D341Med (cell line): ENCODE results near the gene FAM167B.

Experiments
- DNase-seq: peaks from one replicate; pipeline ENCODE4 v3.0.0; 2012; ENCODE audit warnings: low spot score

The FAM167B gene

GRCh38 chr1:32223683-32224082 lies 23.3 kb upstream of the FAM167B start:
- DNase-seq, result no peak

DNA sequence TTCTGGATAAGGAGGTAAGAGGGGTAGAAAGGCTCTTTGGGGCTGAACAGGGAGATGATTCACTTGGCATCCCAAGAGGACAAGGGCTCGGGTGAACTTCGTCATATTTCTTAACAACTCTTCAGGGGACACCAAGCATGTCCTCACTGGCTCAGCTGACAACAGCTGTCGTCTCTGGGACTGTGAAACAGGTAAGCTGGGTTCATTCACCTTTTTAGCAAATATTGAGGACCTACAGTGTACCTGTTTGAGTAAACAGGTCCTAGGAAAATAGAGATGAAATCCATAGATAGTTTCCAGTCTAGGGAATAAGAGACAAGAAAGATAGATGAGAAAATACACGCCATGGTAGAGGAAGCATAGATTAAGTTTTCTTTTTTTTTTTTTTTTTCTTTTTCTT lies 22.7 kb upstream of the FAM167B start:
- DNase-seq, result no peak

DNA sequence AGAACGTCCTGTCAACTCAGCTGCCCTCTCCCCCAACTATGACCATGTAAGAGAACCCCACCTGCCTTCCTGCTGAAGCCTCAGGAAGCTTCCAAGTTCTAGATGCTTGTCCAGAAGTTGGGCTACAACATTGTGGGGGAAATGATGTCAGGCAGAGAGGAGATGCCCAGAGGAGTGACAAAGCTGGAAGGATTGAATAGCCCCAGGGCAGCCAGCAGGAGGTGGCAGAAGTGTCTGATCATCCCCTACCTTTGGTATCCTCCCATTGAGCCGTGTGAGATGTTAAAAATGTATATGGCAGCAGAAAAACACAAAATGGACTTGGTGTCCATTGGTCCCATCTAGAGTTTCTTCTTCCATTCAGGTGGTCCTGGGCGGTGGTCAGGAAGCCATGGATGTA lies 18.3 kb upstream of the FAM167B start:
- DNase-seq, result no peak

GRCh38 chr1:32231843-32232432 lies 15.1 kb upstream of the FAM167B start:
- no peak for DNase-seq

DNA sequence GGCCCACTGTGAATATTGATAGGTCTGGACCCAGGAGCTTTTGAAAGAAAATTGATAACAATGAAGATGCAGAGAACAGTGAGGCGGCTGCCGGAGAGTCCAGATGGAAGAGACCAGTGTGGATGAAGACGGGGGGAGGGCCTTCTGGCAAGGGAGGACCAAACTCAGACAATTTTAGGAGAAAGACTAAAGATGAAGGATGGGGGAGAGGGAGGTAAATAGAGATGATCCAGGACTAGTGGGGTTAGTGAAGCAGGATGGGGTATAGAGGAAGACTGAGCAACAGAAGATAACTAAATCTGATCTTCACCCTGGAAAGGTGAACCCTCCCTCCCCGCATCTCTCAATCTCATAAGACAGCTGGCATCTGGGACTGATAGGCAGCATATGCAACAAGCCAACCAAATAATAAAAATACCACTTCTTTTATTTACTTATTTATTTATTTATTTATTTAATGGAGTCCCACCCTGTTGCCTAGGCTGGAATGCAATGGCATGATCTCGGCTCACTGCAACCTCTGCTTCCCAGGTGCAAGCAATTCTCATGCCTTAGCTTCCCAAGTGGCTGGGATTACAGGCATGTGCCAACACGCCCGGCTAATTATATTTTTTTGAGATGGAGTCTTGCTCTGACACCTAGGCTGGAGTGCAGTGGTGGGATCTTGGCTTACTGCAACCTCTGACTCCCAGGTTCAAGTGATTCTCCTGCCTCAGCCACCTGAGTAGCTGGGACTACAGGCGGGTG lies 14.3 kb upstream of the FAM167B start:
- DNase-seq, result no peak

- DNase-seq, result no peak
Observed at GRCh38 chr1:32234792-32235191, 12.2 kb upstream of the FAM167B start.

GRCh38 chr1:32239337-32239736 lies 7.7 kb upstream of the FAM167B start:
- no peak for DNase-seq

GRCh38 chr1:32239790-32240139 lies 7.3 kb upstream of the FAM167B start:
- DNase-seq, result no peak

GRCh38 chr1:32240140-32240951 lies 6.7 kb upstream of the FAM167B start:
- DNase-seq, result peak; percentile 76

DNA sequence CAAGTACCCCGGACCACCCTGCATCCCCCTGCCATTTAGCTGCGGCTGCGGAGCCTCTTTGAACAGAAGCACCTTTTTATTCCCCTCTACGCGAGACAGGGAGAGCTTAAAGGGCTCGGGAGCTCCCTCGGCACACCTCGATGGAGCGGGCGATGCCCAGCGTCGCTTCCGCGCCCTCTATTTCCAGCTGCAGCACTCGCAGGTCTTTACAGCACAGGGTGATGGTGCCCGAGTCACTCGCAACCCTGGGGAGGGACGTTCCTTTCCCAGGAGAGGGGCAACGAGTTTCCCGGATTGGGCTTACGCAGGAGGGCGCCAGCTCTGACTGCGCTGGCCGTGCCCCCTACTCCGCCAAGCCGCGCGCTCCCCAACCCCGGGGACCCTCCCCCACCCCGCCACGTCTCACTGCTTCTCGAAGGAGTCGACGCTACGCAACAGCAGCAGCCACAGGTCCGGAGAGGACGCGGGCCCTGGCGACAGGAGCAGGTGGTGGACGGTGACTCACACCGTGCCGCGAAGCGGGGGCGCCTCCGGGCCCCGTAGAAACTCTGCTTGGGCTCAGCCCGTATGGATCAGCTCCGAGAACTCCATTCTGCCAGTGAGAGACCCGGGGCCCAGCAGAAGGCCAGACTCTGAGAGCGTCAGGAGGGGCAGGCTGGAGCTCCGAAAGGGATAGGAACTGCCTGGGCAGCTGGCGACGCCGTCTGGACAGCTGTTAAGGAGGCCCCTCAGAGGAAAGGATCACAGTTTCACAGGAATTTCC lies 5.8 kb upstream of the FAM167B start:
- DNase-seq, result peak; percentile 66

GRCh38 chr1:32242341-32242851 lies 4.6 kb upstream of the FAM167B start:
- DNase-seq, result no peak

DNA sequence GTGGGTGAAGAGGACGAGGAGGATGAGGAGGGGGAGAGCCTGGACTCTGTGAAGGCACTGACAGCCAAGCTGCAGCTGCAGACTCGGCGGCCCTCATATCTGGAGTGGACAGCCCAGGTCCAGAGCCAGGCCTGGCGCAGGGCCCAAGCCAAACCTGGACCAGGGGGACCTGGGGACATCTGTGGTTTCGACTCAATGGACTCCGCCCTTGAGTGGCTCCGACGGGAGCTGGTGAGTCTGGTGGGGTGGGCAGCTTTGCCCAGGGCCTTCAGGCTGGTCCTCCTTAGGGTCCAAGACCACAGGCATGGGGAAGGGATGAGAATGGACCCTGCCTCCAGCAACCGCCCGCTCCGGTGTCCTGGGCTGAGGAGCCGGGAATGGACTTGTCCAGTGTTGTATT lies 430 bp downstream of the FAM167B start:
- no peak for DNase-seq

- peak; percentile 75 for DNase-seq
Observed at GRCh38 chr1:32247983-32248889, 1.2 kb downstream of the FAM167B start.

DNA sequence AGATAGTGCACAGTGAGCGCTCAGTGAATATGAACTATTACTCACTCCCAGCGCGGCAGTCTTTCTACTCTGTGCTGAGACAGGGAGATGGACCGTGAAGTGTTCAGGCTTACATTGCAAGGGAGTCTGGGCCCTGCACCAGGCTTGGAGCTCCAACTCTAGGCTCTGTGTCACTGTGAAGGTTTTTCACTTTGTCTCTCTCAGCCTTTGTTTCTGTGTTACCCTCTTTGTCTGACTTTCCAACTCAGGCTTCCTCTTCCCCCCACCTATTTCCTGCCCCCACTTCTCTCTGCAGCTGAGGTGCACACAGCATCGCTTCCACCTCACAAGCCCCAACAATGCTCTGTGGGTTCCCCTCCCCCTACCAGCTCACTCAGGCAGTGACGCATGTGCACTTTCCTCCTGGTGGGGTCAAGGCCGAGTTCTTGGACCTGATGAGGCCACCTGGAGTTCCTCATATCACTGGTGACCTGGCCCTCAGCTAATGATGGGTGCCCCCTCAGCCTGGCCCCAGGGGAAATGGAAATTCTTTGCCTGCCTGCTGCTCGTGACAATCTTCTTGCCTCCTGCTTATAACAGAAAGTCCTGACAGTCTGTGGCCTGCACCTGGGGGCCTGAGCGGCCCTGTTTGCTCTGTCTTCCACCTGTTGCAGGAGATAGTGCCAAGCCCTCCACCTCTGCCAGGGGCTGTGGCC lies 3.0 kb downstream of the FAM167B start:
- DNase-seq, result no peak

GRCh38 chr1:32250893-32251716 lies 4.1 kb downstream of the FAM167B start, which contains the start of gene LCK:
LCK (plus strand) TSS chr1:32251265; CDS start chr1:32274330, 23,065 bp downstream.
- DNase-seq, result no peak

- DNase-seq, result no peak
Observed at GRCh38 chr1:32255072-32256071, 8.3 kb downstream of the FAM167B start.

DNA sequence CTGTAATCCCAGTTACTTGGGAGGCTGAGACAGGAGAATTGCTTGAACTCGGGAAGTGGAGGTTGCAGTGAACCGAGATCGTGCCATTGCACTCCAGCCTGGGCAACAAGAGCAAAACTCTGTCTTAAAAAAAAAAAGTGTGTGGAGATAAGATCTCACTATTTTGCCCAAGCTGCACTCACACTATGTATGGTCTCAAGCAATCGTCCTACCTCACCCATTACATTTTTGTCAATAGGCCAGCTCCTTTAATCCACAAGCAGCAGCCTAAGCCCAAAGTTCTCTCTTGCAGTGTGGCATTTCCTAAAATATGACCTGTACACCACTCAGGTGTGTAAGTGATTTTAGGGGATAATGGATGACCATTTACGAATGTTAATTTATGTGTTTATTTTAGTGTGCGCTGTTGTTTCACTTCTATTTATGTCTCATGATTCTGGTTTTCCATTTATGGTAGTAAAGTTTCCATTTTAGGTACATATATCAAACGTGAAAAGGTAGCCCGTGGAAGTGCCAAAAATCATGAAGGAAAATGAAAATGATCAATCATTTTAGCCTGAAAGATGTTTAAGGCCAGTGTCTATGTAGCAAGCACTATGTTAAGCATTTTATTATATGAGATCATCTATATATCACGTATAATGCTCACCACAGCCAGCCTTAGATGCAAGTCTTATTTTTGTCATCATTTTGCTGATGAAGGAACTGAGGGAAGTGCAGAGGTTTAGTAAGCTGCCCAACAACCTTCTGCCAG lies 9.6 kb downstream of the FAM167B start:
- no peak for DNase-seq

DNA sequence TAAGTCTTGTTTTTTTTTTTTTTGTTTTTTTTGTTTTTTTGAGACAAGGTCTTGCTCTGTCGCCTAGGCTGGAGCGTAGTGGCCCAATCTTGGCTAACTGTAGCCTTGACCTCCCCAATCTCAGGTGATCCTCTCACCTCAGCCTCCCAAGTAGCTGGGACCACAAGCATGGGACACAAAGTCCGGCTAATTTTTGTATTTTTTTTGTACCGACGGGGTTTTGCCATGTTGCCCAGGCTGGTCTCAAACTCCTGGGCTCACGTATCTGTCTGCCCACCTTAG lies 10.1 kb downstream of the FAM167B start:
- DNase-seq, result no peak
